Caco-2 (cell line): ENCODE results near the gene ZXDC. TPM values are rescaled to one million over a fixed set of nuclear protein-coding genes. Genes with fewer than 3 reads are reported as not detected.

Source experiments
- BruUV-seq: library from RNA; stranded (reverse); fragments of 400-500 nt; replicated peaks from 2 replicates; lab custom pipeline; 2021; lab: Mats Ljungman, UMichigan
- CTCF ChIA-PET: fragments of 300-600 bp; sonication (Branson Sonifier 250); formaldehyde crosslinking; loops from one replicate; lab custom pipeline; 2022; ENCODE audit warnings: antibody characterized with exemption; lab: Charles Lee
- POLR2A ChIA-PET: fragments of 300-600 bp; sonication (Branson Sonifier 250); formaldehyde crosslinking; loops from one replicate; lab custom pipeline; 2022; ENCODE audit warnings: antibody characterized with exemption; lab: Charles Lee
- DNase-seq, 2 experiments: peaks; one replicate each; pipeline versions ENCODE4 v3.0.0 to v3.0.0-alpha.2; 2020 to 2022
- H3K27me3 ChIP-seq: replicated peaks from 2 replicates; pipeline ENCODE4 v1.6.0; 2011; ENCODE audit warnings: low read length; ENCODE audit not compliant: control insufficient read depth, insufficient read depth
- H3K36me3 ChIP-seq: 2 replicates; pipeline ENCODE4 v1.5.1; 2011; ENCODE audit warnings: low read length; ENCODE audit not compliant: control insufficient read depth, insufficient read depth
- H3K4me1 ChIP-seq: fragments of 250-450 bp; sonication (Bioruptor Pico); 2 replicates; pipeline ENCODE4 v1.5.1; 2020; ENCODE audit warnings: mild to moderate bottlenecking
- H3K4me3 ChIP-seq: 2 replicates; pipeline ENCODE4 v1.5.1; 2011; ENCODE audit warnings: low read depth, mild to moderate bottlenecking, control low read depth, low read length
- H3K9me3 ChIP-seq: fragments of 250-450 bp; sonication (Bioruptor Pico); 2 replicates; pipeline ENCODE4 v1.5.1; 2020; ENCODE audit warnings: mild to moderate bottlenecking, moderate library complexity
- H3K27ac Mint-ChIP-seq: one replicate; pipeline ENCODE4 v1.8.0; 2022; ENCODE audit warnings: mixed read lengths; ENCODE audit not compliant: unreplicated experiment
- H3K27me3 Mint-ChIP-seq: one replicate; pipeline ENCODE4 v1.8.0; 2022; ENCODE audit warnings: mixed read lengths; ENCODE audit not compliant: insufficient read depth, unreplicated experiment
- H3K36me3 Mint-ChIP-seq: one replicate; pipeline ENCODE4 v1.8.0; 2022; ENCODE audit warnings: mild to moderate bottlenecking, mixed read lengths; ENCODE audit not compliant: insufficient read depth, unreplicated experiment
- H3K4me1 Mint-ChIP-seq: one replicate; pipeline ENCODE4 v1.8.0; 2022; ENCODE audit warnings: low read depth, mixed read lengths; ENCODE audit not compliant: unreplicated experiment
- H3K4me3 Mint-ChIP-seq: one replicate; pipeline ENCODE4 v1.8.0; 2022; ENCODE audit warnings: mild to moderate bottlenecking, moderate library complexity, mixed read lengths; ENCODE audit not compliant: unreplicated experiment
- H3K9me3 Mint-ChIP-seq: one replicate; pipeline ENCODE4 v1.8.0; 2022; ENCODE audit warnings: mixed read lengths; ENCODE audit not compliant: unreplicated experiment
- CTCF ChIP-seq, 2 experiments: fragments of 200-600 bp in 1 of 2; IDR thresholded peaks; 1 replicate in 1 of 2; 2 replicates in 1 of 2; pipeline versions ENCODE4 v1.5.1 to v1.8.0; 2011 to 2022; ENCODE audit warnings: antibody characterized with exemption in 1 of 2, control low read depth in 1 of 2, inconsistent platforms in 1 of 2, low read depth in 1 of 2, low read length in 1 of 2, mild to moderate bottlenecking in 1 of 2, moderate library complexity in 1 of 2; ENCODE audit not compliant: insufficient read depth in 1 of 2, severe bottlenecking in 1 of 2, unreplicated experiment in 1 of 2
- intact Hi-C: fragments of 100-400 bp; cut with micrococcal nuclease; formaldehyde crosslinking; loops from one replicate; pipeline ENCODE4 v1.10.0; 2022; ENCODE audit not compliant: unreplicated experiment
- total RNA-seq: library from RNA; stranded (reverse); gene quantifications from 2 replicates; pipeline ENCODE4 v1.2.3, GENCODE V29; 2022

ZXDC gene
- total RNA-seq, 1 experiment from 2014 or later, result 28.7 TPM

DNA sequence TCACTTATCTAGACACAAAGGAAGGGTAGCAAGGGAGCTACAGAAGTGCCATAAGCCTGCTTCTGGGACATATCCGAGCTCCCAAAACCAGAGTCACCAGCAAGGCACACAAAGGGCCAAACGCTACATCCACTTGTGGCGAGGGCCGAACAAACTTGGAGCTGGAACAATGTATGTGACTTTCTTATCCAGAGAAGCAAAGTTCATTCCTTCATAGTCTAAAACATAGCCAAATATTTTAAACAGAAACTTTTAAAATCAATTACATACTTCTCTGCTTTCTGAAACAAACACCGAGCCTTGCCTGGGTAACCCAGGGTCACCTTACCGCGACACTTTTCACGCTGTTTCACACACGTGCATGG lies 15.9 kb downstream of the ZXDC start:
- no peak for TF ChIP-seq CTCF (IDR thresholded peaks at IDR 0.05; ENCODE audit: insufficient read depth in 1 of 2, low read depth in 1 of 2, low read length in 1 of 2, severe bottlenecking in 1 of 2, unreplicated experiment in 1 of 2)
- Mint-ChIP-seq H3K36me3 (peaks cover 60% of the 10 kb centered on the region), H3K27ac (no peak overlapping the region), H3K4me1 (no peaks in the 10 kb centered on the region), H3K27me3 (no peaks in the 10 kb centered on the region), H3K4me3 (no peak overlapping the region), H3K9me3 (no peaks in the 10 kb centered on the region)
- no TSS peak for BruUV-seq
- POLR2A ChIA-PET, result no interaction called here
- CTCF ChIA-PET, result no interaction called here
- intact Hi-C loops, result no loop called here
- Histone ChIP-seq H3K36me3 (no peaks in the 10 kb centered on the region; the same call in 1 of the 2 replicates), H3K27me3 (no peaks in the 10 kb centered on the region), H3K9me3 (no peaks in the 10 kb centered on the region), H3K4me3 (no peak overlapping the region), H3K4me1 (no peaks in the 10 kb centered on the region)
- no peak for DNase-seq

DNA sequence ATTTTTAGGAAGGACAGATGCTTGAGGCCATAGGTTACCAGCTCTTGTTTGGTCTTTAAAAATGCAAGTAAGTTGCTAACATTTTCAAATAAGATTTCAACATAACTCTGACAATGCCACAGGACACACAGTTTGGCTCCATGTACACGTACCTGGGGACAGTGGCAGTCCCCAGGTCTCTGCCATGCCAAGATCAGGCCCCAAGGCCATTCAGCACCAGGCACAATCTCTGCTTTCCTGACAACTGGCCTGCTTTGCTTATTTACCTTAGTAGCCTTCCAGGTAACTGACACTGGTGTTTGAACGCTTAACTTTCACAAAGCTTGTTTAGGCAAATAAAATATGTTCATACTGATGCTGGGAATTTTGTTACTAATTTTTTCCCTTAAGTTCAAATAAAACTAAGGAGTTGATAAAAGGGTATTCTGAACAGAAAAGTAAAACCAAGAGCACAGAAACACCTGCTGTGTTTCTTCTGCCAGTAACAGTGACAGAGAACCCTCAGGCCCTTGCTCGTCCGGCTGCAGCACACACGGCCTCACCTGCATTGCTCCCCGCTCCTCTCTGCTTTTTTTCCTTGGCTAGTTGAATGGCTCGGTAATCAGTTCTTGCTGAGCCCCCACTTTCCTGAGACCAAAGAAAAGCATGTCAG lies 16.5 kb downstream of the ZXDC start:
- no peaks in the 10 kb centered on the region for H3K27me3 ChIP-seq
- H3K4me1 ChIP-seq, result no peaks in the 10 kb centered on the region
- TF ChIP-seq CTCF (IDR thresholded peaks at IDR 0.05; ENCODE audit: insufficient read depth in 1 of 2, low read depth in 1 of 2, low read length in 1 of 2, severe bottlenecking in 1 of 2, unreplicated experiment in 1 of 2), result no peak
- H3K4me1 Mint-ChIP-seq, result no peaks in the 10 kb centered on the region
- no peaks in the 10 kb centered on the region for H3K9me3 Mint-ChIP-seq
- DNase-seq, result no peak
- no peaks in the 10 kb centered on the region; the same call in 1 of the 2 replicates for H3K36me3 ChIP-seq
- H3K4me3 Mint-ChIP-seq, result no peak overlapping the region
- H3K9me3 ChIP-seq, result no peaks in the 10 kb centered on the region
- no peak overlapping the region for H3K27ac Mint-ChIP-seq
- intact Hi-C loops, result no loop called here
- no TSS peak for BruUV-seq
- H3K36me3 Mint-ChIP-seq, result peaks cover 61% of the 10 kb centered on the region
- H3K4me3 ChIP-seq, result no peak overlapping the region
- POLR2A ChIA-PET, result no interaction called here
- H3K27me3 Mint-ChIP-seq, result no peaks in the 10 kb centered on the region
- CTCF ChIA-PET, result no interaction called here

GRCh38 chr3:126456766-126457388 lies 18.8 kb downstream of the ZXDC start:
- peak in 1 of 2 experiments; percentile 15 for DNase-seq
- intact Hi-C loops, result no loop called here
- no peaks in the 10 kb centered on the region for H3K4me1 ChIP-seq
- H3K36me3 ChIP-seq, result no peaks in the 10 kb centered on the region; the same call in none of the 2 replicates
- no peak for TF ChIP-seq CTCF (IDR thresholded peaks at IDR 0.05; ENCODE audit: insufficient read depth in 1 of 2, low read depth in 1 of 2, low read length in 1 of 2, severe bottlenecking in 1 of 2, unreplicated experiment in 1 of 2)
- no peaks in the 10 kb centered on the region for H3K27me3 ChIP-seq
- Mint-ChIP-seq H3K27ac (no peak overlapping the region), H3K9me3 (no peaks in the 10 kb centered on the region), H3K27me3 (no peaks in the 10 kb centered on the region), H3K4me3 (no peak overlapping the region), H3K36me3 (peaks cover 68% of the 10 kb centered on the region), H3K4me1 (no peaks in the 10 kb centered on the region)
- ChIA-PET CTCF (no interaction called here), POLR2A (no interaction called here)
- no TSS peak for BruUV-seq
- no peaks in the 10 kb centered on the region for H3K9me3 ChIP-seq
- no peak overlapping the region for H3K4me3 ChIP-seq
